GM21367 (cell line): ENCODE data around the gene TAP1.

Experiments used
- ATAC-seq: cut with Tn5 transposase; IDR thresholded peaks from one replicate; pipeline ENCODE4 v1.9.1; 2021; ENCODE audit not compliant: unreplicated experiment

Gene TAP1

GRCh38 chr6:32865724-32866443, 12.4 kb upstream of the TAP1 start:
- no peak for ATAC-seq

GRCh38 chr6:32862725-32863124, 9.2 kb upstream of the TAP1 start:
- no peak for ATAC-seq

GRCh38 chr6:32860674-32861073, 7.2 kb upstream of the TAP1 start:
- no peak for ATAC-seq

- no peak for ATAC-seq
Measured at GRCh38 chr6:32858194-32858593, 4.7 kb upstream of the TAP1 start.

GRCh38 chr6:32857156-32857891, 3.8 kb upstream of the TAP1 start:
- ATAC-seq, result no peak

GRCh38 chr6:32855467-32856174, 2.1 kb upstream of the TAP1 start:
- ATAC-seq, result no peak

- no peak for ATAC-seq
Measured at GRCh38 chr6:32854376-32855178, 1.1 kb upstream of the TAP1 start.

GRCh38 chr6:32852844-32853540, 512 bp downstream of the TAP1 start:
- ATAC-seq, result peak; percentile 28

- no peak for ATAC-seq
Measured at GRCh38 chr6:32852018-32852843, 1.3 kb downstream of the TAP1 start.

- no peak for ATAC-seq
Measured at GRCh38 chr6:32851025-32851424, 2.5 kb downstream of the TAP1 start.

GRCh38 chr6:32849126-32849525, 4.4 kb downstream of the TAP1 start:
- no peak for ATAC-seq

GRCh38 chr6:32847795-32848194, 5.7 kb downstream of the TAP1 start:
- ATAC-seq, result no peak

- no peak for ATAC-seq
Measured at GRCh38 chr6:32847004-32847403, 6.5 kb downstream of the TAP1 start.

- no peak for ATAC-seq
Measured at GRCh38 chr6:32845384-32845884, 8.1 kb downstream of the TAP1 start.

GRCh38 chr6:32844839-32845383, 8.6 kb downstream of the TAP1 start:
- ATAC-seq, result no peak

- peak; percentile 47 for ATAC-seq
Measured at GRCh38 chr6:32843979-32844838, 9.3 kb downstream of the TAP1 start, which contains the start of gene PSMB8. Gene PSMB8, minus strand, starts transcription at chr6:32844047. Its CDS starts 51 bp downstream, at chr6:32843996.

- no peak for ATAC-seq
Measured at GRCh38 chr6:32843331-32843978, 10.0 kb downstream of the TAP1 start.

GRCh38 chr6:32842690-32843089, 10.8 kb downstream of the TAP1 start:
- ATAC-seq, result no peak
